EH (cell line): ENCODE results near the gene DCLRE1B.
A peak's percentile ranks its signal among the peaks of the same experiment; 100 is the strongest.

ENCODE experiments used
- DNase-seq: peaks from one replicate; pipeline ENCODE4 v3.0.0-alpha.2; 2015; ENCODE audit warnings: low read depth

DCLRE1B gene

DNA sequence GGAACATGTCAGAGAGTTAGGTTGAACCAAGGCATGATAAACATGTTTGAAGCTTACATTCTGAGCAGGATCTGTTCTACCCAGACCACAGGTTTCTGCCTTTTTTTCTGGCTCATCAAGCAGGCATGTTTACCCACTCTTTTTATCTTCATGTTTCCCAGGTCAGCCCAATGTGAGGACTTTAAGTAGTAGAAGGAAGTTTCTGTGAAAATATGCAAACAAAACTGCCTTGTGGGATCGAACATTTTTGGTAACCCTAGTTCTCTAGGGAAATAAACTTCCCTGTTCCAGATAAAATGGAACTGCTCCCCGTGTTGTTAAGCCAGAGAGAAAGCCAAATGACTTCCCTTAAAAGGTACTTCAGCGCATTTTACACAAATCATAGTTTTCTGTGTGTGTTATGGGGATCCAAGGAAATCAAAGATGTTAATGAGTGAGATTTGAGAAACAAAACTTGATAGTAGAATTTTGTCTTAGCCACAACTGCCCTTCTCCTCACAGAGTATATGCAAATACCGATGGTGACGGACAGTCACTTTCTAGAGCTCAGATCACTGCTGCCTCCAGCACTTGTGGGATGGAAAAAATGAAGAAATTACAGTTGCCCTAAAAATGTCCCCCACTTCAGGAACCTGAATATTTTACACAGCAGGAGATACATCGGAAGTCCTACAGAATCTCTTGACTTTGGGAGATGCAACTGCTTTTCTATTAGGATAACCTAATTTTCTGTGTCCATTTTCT lies 23.2 kb downstream of the DCLRE1B start:
- DNase-seq = peak; percentile 40

DNA sequence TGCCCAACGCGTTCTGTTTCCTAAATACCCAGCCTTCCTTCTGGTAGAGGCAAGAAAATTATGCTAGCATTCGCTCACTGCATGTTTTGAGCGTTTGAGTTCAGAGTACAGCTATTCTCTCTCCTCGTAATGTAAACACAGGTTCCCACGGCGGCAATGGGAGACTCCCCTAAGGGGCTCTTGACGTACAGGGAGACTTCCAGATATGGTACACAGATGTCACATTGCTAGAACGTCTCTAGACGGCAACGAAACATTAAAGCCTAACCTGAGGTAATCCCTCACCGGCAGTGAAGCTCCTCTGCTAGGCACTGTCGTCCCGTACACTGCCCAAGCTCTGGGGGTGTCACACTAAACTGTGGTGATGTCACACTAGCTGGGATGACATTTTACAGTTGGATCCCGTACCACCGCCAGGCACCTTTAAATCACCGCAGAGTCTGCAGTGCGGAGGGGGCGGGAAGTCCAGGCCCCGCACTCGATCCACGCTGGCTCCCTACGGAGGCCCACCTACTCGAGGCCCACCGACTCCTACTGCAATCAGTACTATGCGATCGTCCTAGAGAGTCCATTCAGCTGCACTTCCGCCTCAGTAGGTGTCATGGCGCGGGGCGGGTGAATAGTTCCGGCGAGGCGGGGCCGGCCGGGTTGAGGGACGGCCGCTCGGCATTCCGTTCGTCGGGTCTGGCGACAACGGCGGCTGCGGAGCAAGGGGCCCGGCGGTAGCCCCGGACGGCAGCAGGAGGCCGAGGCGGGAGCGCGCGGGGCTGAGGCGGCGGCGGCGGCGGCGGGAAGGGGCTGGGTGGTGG lies 24.0 kb downstream of the DCLRE1B start, which contains the start of gene HIPK1:
Gene HIPK1 (plus strand): TSS at position 384 of the 809 bp plus-strand sequence.
- DNase-seq = peak; percentile 88

DNA sequence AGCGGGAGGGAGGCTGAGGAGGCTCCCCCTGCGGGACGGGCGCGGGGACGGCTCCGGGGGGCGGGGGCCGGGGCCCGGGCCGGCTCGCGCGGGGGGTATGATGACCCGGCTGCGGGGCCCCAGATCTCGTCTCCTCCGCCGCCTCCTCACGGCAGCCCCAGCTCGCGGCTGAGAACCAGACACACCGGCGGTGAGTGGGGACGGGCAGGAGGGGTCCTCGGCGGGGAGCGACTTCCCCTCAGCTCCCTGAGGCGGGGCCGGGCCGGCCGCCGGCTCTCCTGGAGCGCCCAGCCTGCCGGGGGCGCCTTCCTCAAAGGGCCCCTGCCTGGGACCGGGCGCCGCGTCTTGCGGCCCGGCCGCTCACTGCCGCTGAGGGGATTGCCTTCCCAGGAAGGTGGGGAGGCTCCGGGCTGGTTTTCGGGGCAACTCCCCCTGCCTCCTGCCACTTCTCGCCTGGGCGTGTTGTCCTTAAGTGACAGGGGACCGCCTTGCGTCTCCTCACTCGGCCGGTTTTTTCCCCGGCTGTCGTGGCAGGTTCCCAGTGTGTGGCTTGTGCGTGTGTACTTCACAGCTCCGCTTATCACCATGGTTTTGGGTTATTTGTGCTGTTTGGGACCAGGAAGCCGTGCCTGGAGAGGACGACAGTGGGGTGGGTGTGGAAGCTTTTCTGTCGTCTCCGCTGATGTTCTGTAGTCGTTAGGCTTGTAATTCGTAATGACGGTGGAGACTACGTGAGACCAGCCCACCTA lies 24.8 kb downstream of the DCLRE1B start:
- peak; percentile 47 for DNase-seq

DNA sequence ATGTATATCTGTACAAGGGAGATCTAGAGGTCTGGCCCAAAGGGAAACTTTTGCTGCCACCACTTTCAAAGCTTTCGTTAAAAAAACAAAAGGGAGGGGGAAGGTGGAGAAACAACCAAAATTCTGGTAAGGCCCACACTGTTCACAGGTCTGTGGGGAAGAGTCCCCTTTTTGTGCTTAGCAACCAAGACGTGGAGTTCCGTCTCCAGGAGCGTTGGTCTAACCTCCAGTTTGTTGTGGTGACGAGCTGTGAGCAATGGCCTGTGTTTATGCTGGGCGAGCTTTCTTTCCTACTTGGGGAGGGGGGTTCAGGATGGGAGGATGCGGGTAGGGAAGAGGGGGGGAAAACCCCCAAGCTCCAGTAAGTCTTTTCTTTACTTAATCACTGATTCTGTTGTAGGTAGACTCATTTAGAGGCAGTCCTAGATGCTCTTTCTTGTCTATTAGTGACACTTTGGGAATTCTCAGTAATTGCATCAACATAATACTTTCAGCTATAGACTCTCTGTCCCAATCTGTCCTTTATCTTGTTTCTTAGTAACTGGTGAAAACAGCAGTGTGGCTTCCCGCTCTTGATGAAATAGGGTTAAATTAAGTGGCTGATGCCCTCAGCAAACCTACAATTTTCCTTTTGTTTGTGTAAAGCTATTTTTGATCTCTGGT lies 25.5 kb downstream of the DCLRE1B start:
- peak; percentile 58 for DNase-seq

DNA sequence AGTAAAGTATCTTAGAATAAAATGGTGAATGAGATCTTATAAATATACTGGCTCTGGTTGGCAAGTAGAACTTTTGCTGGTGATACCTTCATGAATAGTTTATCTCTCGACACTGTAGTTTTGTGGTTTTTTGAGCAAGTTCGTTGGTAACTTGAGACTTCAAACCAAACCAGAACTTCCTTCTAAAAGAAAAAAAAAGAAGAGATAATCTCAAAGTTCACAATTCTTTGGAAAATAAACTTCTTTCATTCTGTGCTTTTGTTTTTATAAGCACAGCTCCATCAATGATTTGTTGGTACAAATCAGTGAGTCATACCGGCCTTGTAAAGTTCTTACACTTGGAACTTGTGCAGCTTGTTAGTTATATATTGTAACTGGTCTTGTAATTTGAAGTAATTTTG lies 26.3 kb downstream of the DCLRE1B start:
- peak; percentile 64 for DNase-seq

DNA sequence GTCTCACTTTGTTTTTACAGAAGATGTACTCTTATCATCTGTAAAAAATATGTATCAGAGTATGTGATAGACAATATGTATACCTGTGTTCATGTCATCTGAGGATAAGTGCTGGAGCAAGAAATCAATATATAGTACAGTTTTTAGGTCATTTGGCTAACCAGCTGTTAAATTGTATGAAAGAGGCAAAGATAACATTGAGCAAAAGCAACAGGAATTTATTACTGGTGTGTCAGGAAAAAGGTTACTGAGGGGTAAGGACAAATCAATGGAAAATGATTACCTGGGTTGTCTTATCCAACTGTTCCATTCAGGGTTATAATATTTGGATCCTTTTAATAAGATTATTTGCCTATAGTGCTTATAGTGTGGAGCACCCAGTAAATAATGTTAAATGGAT lies 28.9 kb downstream of the DCLRE1B start:
- DNase-seq = no peak

DNA sequence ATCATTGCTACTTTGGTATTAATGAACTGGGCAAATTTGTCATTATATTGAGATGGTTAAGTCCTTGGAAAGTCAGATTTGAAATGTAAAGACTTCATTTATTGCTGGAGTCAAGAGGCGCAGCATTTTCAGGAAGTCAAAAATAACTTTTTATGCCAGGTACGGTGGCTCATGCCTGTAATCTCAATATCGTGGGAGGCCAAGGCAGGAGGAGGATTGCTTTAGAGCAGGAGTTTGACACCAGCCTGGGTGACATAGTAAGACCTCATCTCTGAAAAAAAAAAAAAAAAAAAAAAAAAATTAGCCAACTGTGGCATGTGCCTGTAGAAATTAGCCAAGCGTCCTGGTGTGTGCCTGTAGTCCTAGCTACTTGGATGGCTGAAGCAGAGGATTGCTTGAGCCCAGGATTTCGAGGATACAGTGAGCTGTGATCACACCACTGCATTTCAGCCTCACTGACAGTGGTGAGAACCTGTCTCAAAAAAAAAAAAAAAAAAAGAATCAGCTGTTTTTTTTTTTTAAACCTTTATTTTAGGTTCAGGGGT lies 29.5 kb downstream of the DCLRE1B start:
- DNase-seq = no peak

DNA sequence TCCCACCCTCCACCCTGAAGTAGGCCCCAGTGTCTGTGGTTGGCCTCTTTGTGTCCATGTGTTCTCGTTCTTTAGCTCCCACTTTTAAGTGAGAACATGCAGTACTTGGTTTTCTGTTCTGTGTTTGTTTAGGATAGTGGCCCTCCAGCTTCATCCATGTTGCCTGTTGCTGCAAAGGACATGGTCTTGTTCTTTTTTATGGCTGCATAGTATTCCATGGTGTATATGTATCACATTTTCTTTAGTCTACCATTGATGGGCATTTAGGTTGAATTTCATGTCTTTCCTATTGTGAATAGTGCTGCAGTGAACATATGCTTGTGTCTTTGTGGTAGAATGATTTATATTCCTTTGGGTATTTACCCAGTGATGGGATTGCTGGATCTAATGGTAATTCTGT lies 30.1 kb downstream of the DCLRE1B start:
- no peak for DNase-seq

DNA sequence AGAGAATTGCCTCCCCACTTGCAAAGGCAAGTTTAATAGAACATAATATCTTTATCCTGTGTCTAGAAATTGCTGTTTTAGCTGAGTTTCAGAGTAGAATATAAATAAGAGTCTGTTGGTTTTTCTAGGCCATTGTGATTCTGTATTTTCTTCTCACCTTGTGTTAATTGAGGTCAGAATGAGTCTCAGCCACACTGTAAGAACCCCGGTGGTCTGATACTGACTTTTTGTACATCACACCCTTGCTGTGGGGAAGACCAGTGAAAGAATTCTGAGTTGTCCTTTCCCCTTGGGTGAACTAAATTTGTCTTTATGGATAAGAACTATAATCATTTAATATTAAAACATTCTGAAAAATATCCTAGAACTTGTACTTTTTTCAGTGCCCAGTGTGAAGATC lies 30.8 kb downstream of the DCLRE1B start:
- DNase-seq = no peak

DNA sequence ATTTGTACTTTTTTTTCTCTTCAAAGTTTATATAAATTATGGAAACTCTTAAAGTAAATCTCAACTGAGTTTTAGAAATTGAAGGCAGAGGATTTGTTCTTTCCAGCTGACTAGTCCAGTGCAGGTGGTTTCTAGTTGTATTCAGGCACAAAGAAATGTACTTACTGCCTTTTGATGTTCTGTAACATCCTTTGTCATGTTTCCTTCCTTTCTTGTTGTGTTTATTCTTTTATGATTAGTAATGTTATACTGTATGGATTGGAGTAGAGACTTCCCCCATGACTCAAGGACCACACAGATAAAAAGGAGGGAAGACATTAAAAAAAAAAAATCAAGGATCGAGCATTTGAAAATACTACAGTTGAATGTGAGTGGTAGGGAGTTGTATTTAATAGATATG lies 32.0 kb downstream of the DCLRE1B start:
- DNase-seq = no peak

DNA sequence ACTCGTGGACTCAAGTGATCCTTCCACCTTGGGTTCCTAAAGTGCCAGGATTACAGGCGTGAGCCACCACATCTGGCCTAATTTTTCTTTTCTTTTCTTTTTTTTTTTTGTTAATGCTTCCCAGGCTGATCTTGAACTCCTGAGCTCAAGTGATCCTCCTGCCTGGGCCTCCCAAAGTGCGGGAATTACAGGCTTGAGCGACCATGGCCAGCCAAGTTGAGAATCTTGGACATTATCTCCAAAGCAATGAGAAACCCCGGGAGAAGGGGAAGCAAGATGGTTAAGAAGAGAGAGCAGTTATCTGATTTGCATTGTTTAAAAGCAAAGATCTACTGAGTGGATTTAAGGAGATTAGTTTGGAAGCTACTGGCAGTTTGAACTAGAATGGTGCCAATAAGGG lies 33.1 kb downstream of the DCLRE1B start:
- no peak for DNase-seq

DNA sequence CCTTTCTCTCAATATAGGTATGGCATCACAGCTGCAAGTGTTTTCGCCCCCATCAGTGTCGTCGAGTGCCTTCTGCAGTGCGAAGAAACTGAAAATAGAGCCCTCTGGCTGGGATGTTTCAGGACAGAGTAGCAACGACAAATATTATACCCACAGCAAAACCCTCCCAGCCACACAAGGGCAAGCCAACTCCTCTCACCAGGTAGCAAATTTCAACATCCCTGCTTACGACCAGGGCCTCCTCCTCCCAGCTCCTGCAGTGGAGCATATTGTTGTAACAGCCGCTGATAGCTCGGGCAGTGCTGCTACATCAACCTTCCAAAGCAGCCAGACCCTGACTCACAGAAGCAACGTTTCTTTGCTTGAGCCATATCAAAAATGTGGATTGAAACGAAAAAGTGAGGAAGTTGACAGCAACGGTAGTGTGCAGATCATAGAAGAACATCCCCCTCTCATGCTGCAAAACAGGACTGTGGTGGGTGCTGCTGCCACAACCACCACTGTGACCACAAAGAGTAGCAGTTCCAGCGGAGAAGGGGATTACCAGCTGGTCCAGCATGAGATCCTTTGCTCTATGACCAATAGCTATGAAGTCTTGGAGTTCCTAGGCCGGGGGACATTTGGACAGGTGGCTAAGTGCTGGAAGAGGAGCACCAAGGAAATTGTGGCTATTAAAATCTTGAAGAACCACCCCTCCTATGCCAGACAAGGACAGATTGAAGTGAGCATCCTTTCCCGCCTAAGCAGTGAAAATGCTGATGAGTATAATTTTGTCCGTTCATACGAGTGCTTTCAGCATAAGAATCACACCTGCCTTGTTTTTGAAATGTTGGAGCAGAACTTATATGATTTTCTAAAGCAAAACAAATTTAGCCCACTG lies 35.5 kb downstream of the DCLRE1B start:
- DNase-seq = no peak

DNA sequence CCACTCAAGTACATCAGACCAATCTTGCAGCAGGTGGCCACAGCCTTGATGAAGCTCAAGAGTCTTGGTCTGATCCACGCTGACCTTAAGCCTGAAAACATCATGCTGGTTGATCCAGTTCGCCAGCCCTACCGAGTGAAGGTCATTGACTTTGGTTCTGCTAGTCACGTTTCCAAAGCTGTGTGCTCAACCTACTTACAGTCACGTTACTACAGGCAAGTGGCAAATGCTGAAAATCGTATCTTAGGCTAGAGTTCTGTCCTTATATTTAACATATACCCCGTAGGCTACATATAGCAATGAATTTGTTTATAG lies 36.1 kb downstream of the DCLRE1B start:
- DNase-seq = no peak

DNA sequence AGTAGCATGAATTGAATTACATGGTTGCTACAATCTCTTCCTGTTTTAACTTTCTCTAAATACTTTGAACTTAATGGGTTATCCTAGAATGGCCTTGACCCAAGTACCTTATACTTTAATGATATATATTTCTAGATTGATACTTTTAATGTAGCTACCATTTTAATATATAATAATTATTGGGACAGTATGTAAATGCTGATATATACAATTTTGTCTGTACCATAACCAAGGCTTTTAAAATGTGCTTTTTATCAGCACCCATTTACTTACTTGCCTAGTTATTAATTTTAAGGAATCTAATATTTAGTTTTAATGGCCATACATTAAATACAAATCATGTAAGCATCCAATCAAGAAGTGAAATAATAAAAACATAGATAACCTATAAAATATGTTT lies 37.4 kb downstream of the DCLRE1B start:
- no peak for DNase-seq

DNA sequence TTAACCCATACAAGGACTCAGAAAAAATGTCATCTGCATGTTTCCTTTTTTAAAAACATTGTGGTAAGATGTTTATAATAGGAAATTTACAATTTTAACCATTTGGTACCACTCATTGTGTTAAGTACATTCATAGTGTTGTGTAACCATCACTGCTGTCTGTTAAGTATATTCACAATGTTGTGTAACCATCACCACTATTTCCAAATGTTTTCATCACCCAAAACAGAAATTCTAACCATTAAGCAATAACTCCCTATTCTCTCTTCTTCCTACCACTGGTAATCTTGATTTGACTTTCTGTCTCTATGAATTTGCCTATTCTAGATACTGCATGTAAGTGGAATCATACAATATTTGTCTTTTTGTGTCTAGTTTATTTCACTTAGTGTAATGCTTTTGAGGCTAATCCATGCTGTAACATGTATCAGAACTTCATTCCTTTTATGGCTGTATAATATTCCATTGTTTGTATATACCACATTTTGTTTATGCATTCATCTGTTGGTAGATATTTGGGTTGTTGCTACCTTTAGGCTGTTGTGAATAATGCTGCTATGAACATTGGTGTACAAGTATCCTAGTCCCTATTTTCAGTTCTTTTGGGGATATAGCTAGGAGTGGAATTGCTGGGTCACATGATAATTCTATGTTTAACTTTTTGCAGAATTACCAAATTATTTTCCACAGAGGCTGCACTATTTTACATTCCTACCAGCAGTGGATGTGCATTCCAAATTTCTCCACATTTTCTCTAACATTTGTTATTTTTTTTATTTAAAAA lies 38.1 kb downstream of the DCLRE1B start:
- DNase-seq = no peak

DNA sequence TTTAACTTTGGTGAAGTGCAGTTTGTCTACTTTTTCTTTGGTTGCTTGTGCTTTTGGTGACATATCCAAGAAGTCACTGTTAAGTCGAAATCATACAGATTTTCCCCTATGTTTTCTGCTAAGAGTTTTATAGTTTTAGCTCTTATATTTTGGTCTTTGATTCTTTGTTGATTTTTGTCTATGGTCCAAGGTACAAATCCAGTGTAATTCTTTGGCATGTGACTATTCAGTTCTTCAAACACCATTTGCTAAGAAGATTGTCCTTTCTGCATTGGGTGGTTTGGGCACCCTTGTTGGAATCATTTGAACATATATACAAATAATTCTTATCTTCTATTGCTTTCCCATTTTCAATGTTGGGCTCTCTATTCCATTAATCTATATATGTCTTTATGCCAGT lies 40.2 kb downstream of the DCLRE1B start:
- no peak for DNase-seq

DNA sequence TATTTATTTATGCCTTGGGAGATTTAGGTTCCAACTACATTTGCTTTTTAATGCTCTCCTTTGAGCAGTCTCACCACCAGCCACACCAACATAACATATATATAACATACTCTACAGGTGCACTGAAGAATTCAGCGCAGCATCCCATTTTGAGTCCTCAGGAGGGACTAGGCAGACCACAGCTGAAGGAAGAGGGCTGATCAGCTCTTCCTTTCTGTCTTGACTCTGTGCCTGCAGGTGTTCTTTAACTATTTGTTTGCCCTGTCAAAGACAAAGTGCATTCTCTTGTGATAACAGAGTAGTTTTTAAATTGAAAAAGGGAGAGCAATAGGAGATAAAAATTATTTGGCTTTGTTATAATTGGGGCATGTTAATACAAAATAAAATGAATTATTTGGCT lies 41.0 kb downstream of the DCLRE1B start:
- no peak for DNase-seq

DNA sequence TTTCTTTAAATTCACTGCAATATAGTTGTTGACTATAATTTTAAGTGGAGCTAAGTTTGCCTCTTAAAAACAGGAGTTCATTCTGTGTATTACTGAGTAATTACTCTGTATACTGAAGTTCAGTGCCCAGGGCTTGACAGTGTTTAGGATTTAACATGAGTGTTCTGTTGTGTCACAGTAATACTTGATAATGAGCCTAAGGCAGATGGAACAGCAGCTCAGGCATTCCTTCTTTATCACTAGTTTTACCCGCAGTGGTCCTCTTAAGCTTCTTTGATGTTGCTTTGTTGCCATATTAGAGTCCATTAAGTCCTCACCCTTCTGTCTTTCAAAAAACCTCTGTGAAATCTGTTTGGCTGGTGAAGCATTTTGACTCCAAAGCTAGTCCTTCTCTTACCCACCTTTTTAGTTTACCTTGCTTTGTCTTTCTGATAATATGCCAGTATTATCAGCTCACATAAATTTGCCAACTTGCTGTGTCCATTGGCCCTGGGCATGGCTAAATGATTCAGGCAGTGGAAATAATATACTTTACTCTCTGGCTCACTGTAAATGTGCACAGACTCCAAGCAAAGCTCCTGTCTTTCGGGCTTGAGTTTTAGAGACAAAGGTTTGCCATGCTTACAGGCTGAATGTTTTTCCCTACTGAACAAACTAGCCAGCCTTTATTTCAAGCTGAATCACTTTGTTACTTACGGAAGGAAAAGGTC lies 41.7 kb downstream of the DCLRE1B start:
- DNase-seq = peak; percentile 16

DNA sequence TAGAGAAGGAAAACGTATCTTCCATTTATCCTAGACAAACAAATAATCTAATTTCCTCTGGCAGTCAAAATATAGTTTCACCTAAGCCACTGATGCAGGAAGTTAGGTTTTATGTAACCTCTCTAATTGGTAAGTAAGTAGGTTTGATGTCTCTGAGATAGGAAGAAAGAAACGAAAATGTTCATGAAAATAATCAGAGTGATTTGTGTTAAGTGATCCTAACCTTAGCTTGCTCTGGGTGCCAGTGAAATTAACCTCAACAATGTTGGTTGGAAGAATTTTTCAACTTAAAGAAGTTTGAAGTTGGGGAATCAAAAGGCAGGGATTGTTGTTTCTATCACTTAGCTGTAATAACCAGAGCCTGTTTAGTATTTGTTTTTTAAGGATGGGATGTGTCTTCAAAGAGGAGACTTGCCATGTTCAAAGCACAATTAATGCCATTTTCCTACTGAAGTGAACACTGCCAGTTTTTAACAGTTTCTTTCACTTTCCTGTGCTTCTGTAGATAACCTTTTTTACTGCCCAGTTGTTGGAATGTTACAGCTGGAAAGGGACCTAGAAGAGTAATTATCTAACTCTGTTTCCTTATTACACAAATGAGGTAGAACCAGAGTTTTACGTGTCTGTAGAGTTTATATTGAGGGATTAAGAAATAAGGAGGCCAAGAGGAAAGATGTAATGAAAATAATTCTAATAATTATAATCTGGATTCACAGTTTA lies 42.4 kb downstream of the DCLRE1B start:
- DNase-seq = no peak
